Stromal cell of bone marrow (primary cell): Measurements from ENCODE around the gene DDX55.
"Not testable (repeated sequence)": the region's sequence is repeated elsewhere in the genome, so short reads cannot be mapped to it uniquely, and the experiment has no call there.

Source experiments
- DNase-seq: peaks from one replicate; pipeline ENCODE4 v3.0.0-alpha.2; 2012; ENCODE audit warnings: low read depth

Gene DDX55, protein sequence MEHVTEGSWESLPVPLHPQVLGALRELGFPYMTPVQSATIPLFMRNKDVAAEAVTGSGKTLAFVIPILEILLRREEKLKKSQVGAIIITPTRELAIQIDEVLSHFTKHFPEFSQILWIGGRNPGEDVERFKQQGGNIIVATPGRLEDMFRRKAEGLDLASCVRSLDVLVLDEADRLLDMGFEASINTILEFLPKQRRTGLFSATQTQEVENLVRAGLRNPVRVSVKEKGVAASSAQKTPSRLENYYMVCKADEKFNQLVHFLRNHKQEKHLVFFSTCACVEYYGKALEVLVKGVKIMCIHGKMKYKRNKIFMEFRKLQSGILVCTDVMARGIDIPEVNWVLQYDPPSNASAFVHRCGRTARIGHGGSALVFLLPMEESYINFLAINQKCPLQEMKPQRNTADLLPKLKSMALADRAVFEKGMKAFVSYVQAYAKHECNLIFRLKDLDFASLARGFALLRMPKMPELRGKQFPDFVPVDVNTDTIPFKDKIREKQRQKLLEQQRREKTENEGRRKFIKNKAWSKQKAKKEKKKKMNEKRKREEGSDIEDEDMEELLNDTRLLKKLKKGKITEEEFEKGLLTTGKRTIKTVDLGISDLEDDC

DNA sequence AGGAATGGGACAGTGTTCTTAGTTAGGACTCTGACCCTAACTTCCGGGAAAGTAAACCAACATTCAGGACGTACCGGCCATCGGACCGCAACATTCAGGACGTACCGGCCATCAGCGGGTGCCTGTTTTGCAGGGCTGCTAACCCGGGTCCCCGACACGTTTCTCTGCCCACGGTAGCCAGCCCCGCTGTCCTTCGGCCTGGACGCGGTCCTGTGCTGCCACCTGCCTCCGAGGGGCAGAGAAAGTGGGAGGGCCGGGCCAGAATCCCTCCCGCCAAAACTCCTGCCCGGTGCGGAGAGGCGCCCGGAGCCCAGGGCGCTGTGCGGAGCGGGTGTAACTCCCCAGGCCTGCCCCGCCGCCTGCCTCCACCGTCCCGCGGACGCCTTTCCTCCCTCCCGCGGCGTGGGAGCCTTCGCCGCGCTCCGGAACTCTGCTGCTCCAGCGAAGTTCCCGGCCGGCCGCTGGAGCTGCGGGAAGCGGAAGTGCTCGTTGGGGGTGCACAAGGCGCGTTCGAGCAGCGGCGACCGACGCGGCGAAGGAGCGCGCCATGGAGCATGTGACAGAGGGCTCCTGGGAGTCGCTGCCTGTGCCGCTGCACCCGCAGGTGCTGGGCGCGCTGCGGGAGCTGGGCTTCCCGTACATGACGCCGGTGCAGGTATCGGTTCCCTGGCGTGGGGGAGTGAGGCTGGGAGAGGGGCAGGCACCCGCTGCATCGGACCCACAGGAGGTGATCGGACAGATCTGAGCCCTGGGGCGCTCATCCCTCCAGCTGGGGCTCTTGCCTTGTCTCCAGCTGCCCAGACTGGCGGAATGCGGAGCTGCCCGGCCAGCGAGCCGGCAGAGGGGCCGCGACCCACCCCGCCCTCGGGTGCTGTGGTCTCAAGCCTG, at the start of gene DDX55:
Gene DDX55 (plus strand): TSS at position 498 of the 888 bp plus-strand sequence. CDS start 50 bp downstream, at position 548.
- DNase-seq, result peak; percentile 61

DNA sequence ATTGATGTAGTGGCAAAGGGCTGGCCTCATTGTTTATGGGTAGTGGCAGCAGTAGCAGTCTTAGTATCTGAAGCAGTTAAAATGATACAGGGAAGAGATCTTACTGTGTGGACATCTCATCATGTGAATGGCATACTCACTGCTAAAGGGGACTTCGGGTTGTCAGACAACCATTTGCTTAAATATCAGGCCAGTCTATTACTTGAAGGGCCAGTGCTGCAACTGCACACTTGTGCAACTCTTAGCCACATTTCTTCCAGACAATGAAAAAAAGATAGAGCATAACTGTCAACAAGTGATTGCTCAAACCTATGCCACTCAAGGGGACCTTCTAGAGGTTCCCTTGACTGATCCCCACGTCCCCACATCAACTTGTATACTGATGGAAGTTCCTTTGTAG, 47.8 kb upstream of the DDX55 start:
- DNase-seq, result not testable (repeated sequence)

DNA sequence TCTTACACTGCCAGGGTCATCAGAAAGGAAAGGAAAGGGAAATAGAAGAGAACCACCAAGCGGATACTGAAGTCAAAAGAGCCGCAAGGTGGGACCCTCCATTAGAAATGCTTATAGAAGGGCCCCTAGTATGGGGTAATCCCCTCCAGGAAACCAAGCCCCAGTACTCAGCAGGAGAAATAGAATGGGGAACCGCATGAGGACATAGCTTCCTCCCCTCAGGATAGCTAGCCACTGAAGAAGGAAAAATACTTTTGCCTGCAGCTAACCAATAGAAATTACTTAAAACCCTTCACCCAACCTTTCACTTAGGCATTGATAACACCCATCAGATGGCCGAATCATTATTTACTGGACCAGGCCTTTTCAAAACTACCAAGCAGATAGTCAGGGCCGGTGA, 47.1 kb upstream of the DDX55 start:
- not testable (repeated sequence) for DNase-seq

DNA sequence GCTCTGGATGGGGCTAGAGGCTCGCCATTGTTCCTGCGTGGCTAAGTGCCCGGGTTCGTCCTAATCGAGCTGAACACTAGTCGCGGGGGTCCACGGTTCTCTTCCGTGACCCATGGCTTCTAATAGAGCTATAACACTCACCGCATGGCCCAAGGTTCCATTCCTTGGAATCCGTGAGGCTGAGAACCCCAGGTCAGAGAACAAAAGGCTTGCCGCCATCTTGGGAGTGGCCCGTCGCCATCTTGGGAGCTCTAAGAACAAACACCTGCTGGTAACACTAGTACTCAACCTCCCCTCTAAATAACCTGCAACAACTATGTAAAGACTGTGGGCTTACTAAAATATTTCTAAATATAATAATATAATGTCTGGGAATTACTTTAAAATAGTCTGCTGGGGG, 43.4 kb upstream of the DDX55 start:
- not testable (repeated sequence) for DNase-seq

DNA sequence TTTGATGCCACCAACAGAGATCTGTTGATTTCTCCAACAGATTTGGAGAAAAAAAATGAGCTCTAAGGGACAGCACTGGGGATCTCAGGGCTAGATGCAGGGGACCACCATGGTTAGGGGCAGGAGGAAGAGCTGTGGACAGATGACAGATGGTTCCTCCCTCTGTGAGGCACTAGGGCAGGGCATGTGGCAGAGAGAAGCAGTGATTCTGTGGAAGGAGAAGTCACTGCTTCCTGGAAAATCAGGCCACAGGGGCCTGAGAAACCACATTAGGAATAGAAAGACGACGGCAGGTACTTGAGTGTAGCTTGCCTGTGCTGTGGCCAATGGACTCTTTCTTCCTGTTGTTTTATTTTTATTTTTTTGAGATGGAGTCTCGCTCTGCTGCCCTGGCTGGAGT, 42.4 kb upstream of the DDX55 start:
- DNase-seq, result no peak

DNA sequence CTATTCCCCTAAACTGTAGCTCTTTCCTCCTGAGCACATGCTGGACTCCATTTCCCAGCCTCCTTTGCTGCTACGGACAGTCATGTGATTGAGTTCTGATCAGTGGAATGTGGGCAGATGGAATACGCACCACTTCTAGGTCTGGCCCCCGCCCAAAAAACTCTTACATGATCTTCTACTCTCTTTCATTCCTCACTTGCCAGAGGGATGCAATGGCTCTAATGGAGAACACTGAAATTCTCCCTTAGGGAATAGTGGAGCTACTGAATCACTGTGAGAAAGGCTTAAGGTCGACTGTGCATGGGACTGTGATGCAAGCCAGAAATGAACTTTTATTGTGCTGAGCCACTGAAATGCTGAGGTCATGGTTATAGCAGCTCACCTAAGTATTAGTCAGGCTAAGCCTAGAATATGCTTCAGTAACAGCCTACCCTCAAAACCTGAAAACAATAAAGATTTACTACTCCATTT, 30.5 kb upstream of the DDX55 start:
- peak; percentile 98 for DNase-seq

DNA sequence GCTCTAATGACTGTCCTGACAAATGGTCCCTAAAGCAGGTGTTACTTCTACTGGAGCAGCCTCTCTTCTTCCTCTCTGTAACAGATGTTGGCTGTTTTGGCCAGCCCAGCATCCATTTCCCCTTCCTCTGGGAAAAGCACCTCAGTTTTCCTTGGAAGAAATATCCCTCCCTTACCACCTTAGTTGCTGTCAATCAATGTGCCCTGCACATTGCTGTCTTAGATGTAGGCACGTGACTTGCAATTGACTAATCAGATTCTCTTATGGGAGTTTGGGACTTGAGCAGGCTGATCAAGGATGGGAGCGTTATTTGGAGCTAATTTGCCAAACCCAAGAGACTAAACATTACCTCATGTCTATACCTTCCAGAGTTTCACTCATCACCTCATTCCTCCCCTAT, 29.5 kb upstream of the DDX55 start:
- no peak for DNase-seq

DNA sequence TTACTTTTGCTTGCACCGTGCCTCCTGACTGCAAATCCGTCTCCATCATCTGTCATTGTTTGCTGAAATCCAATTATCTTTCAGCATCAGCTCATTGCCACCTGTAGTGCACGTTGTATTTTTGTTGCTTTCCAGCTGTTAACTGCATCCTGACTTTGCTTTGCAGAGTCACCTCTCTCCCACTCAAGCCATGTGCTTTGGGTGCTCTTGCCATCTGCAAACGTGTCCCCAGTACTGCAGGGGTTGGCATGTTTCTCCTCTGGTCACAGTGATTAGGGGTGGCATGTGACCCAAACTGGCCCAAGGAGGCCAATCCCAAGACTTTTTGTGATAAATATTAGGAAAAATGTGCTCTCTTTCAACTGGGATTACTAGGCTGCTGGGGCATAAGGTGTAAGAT, 28.0 kb upstream of the DDX55 start:
- no peak for DNase-seq

DNA sequence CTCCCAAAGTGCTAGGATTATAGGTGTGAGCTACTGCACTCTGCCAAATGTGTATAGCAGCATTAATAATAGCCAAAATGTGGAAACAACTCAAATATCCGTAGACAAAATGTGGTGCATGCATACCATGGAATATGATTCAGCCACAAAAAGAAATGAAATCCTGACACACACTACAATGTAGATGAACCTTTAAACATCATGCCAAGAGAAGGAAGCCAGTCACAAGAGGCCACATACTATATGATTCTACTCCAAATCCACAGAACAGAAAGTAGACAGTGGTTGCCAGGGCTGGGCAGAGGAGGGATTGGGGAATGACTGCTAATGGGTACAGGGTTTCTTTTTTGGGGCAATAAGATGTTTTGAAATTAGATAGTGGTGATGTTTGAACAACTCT, 25.3 kb upstream of the DDX55 start:
- DNase-seq, result no peak

DNA sequence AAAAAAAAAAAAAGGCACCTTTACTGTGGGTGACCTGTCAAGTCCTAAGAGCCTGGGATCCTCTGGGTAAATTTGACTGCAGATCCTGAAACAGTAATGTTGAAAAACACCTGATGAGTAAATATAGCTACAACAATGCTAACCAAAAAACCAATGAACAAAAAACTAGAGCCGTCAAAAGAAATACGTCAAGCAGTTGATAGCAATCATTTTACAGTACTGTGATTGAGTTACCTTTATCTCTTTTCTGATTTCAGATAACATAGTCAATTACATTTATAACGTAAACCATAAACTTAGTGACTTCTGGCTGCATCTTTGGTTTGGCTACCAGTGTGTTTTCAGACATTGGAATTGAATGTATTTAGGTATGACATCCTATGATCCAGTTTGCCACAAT, 23.7 kb upstream of the DDX55 start:
- DNase-seq, result no peak

DNA sequence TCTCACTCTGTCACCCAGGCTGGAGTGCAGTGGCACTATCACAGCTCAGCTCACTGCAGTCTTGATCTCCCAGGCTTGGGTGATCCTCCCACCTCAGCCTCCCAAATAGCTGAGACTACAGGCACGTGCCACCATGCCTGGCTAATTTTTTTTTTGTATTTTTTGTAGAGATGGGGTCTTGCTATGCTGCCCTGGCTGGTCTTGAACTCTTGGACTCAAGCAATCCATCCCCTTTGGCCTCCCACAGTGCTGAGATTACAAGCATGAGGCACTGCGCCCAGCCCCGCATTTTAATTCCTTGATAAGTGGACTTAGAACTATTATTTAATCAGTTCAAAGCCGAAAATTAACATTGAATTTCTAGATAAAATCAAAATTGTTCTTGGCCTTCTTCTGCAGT, 23.1 kb upstream of the DDX55 start:
- not testable (repeated sequence) for DNase-seq

DNA sequence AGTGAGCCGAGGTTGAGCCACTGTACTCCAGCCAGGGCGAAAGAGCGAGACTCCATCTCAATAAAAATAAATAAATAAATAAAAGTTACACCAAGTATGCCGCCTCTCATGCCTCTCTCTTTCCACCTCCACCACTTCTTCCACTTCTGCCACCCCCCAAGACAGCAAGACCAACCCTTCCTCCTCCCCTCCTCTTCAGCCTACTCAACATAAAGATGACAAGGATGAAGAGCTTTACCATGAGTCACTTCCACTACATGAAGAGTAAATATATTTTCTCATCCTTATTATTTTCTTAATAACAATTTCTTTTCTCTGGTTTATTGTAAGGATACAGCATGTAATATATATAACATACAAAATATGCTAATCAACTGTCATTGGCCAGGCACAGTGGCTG, 21.1 kb upstream of the DDX55 start:
- DNase-seq, result no peak

DNA sequence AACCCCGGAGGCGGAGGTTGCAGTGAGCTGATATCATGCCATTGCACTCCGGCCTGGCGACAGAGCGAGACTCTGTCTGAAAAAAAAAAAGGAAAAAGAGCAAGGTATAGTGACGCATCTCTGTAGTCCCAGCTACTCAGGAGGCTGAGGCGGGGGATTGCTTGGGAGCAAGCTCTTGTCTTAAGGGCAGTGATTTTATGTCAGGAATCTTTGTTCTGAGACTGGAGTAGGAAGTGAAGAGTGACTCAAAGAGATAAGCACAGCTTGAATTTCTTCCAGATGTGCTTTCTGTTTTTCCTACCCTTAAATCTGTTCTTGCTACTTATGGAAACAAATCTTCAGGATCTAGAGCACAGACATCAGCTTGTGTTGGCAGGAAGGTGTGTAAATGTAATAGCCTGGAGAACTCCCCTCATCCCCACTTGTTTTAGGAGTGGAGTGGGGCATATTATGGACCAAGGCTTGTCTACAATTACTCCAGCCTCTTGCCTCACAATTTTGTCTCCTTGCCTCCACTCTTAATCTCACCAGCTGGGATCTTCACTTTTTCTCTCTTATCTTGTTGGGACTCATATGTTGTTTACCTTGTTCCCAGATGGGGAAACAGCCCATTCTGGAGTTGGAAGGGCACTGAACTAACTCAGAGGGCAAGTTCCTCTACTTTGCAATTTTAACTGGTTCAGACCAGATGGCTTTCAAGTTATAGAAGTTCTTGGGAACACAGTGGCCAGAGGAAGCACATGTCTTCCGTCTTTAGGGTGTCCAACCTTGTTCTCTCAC, 10.0 kb upstream of the DDX55 start:
- DNase-seq, result no peak

DNA sequence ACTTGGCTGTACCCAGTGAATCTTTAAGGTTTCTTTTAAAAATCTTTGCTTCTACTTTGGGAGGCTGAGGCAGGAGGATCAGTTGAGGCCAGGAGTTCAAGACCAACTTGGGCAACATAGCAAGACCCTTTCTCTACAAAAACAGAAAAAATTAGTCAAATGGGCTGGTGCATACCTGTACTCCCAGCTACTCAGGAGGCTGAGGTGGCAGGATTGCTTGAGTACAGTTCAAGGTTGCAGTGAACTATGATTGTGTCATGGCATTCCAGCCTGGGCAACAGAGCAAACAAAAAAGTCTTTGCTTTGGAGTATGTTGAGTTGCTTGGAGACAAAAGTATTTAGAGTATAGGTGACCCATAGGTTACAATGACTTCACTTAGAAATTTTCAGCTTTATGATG, 6.2 kb upstream of the DDX55 start:
- no peak for DNase-seq

DNA sequence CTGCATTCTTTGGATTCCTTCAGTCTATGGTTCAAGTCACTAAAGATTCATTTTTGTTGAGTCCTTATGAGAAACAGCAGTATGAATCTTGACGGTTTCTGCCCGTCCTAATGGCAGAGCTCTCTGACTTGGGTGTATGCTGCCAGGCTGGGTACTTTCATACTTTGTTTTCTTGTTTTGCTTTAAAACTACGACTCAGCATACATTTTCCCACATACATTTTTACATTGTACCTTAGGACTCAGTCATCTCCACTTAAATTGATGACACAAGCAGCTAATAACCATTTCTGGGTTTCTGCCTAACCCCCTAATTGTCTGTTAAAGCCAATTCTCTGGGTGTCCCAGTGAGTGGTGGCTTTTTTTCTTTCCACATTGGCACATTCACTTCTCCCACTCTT, 4.8 kb upstream of the DDX55 start:
- no peak for DNase-seq

DNA sequence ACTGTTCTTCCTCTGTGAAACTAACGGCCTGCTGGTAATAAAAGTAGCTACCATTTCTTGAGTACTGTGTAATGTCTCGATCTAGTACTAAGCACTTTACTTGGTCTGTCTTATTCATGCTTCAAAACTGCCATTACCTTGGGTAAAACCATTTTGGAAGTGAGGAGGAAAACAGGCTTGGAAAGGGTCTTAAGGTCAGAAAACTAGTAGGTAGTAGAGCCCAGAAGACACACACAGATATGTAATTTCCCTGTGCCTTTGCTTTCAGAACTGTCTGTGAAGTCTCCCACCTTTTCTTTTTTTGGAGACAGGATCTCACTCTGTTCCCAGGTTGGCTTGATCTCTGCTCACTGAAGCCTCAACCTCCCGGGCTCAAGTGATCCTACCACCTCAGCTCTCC, 3.4 kb upstream of the DDX55 start:
- no peak for DNase-seq

DNA sequence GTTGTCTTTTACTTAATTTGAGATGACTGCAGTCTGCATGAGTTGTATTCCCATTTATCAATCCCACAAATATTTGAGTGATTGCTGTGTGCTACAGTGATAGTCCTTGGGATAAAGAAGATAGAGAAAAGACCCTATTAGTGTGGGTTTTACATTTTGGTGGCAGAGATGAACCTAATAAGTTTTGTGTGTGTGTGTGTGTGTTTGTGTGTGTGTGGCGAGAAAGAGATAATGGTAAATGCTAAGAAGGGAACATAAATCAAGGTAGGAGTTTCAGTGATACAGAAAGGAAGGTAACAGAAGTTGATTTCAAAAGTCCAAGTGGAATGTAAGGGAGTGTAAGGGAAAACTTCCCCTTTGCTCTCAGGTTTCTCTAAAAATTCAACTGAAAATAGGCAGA, 2.6 kb upstream of the DDX55 start:
- DNase-seq, result no peak

DNA sequence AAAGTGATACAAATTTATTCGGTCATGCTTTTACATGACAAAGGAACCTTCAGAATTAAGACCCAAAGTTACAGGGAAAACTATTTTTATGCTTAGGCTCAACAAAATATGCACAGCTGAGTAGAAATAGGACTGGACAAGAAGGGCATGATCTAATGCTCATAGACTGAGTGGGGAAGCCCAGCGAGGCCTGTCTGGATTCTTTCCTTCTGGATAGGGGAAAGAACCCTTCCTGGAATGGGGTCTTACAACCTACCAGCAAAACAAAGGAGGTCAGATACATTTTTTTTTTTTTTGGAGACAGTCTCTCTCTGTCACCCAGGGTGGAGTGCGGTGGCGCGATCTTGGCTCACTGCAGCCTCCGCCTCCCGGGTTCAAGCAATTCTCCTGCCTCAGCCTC, 2.2 kb upstream of the DDX55 start:
- DNase-seq, result no peak

DNA sequence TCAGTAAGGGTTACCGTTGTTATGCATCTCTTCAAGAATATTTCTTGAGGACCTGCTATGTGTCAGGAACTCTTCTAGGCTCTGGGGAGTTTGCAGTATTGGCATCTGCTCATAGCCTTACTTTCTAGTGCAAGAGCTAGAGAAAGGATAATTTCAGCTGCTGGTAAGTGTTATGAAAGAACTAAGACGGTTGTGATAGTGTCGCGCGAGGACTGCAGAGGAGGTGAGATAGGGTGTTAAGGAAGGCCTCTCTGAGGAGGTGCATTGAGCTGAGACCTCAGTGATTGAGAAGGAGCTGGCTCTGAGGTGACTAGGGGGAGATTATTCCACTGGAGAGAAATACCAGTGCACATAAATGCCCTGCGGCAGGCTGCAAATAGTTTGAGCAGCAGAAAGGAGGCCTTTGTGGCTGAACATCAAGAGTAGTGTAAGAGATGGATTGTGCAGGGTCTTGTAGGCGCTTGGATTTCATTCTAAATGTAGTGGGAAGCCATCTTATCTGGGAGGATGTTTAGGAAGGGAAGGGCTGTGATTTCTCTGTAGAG, 824 bp downstream of the DDX55 start:
- no peak for DNase-seq

DNA sequence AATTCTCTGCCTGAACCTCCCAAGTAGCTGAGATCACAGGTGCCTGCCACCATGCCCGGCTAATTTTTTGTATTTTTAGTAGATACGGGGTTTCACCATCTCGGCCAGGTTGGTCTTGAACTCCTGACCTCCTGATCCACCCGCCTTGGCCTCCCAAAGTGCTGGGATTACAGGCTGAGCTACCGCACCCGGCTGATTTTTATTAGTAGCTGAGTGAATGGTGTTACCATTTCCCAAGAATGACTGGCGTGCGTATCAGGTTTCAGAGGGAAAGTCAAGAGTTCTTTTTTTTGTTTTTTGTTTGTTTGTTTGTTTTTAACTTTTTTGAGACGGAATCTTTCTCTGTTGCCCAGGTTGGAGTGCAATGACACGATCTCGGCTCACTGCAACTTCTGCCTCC, 1.6 kb downstream of the DDX55 start:
- not testable (repeated sequence) for DNase-seq

DNA sequence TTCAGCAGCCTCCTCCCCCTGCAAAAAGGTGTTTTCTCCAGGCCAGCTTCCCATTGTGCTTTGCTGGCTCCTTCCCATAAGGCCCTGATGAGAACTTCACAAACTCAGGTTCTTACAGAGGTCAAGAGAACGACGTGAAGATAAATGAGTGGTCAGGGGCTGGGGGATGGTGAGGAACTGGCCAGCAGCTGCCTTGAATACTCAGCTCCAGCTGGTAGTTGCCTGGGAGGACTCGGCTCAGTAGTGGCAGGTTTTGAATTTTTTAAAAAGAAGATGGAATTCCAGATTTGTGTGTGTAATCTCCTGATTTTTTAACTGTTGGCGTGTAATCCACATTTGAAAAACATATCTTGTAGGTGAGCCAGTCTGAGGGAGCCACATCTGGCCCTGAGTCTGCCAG, 5.9 kb downstream of the DDX55 start:
- DNase-seq, result no peak

DNA sequence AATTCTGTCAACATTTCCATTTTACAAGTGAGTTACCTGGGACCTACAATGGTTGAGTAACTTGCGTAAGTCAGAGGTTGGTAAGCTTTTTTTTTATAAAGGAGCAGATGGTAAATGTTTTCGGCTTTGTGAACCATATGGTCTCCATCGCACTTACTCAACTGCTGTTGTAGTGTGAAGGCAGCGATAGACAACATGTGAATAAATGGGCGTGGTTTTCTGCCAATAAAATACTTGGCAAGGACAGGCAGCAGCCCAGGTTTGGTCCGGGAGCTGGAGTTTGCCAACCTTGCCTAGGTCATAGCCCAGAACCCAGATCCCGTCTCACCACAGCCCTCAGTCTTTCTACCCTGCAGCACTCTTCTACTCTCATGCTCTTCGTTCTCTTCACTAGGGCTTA, 6.3 kb downstream of the DDX55 start:
- no peak for DNase-seq
